Esophagus (tissue), 2 donors: ENCODE data around the gene P3H3. TPM values are rescaled to one million over a fixed set of nuclear protein-coding genes. Genes with fewer than 3 reads are reported as not detected.

Source experiments
- H3K27ac ChIP-seq, 2 donors: one replicate each; pipeline ENCODE4 v1.5.1; 2013; ENCODE audit warnings: low read depth in 2 of 2, mild to moderate bottlenecking in 2 of 2, inconsistent platforms in 1 of 2, low read length in 1 of 2, moderate library complexity in 1 of 2
- H3K27me3 ChIP-seq, 2 donors: one replicate each; pipeline ENCODE4 v1.6.1; 2013; ENCODE audit warnings: low read length in 2 of 2, control low read depth in 1 of 2, mild to moderate bottlenecking in 1 of 2; ENCODE audit not compliant: insufficient read depth in 2 of 2, control insufficient read depth in 1 of 2
- H3K36me3 ChIP-seq, 2 donors: one replicate each; pipeline ENCODE4 v1.6.1; 2013; ENCODE audit warnings: low read length in 1 of 2; ENCODE audit not compliant: control insufficient read depth in 2 of 2, insufficient read depth in 2 of 2
- H3K4me1 ChIP-seq, 2 donors: one replicate each; pipeline ENCODE4 v1.6.1; 2013; ENCODE audit warnings: low read length in 1 of 2; ENCODE audit not compliant: control insufficient read depth in 2 of 2, insufficient read depth in 2 of 2
- H3K4me3 ChIP-seq, 2 donors: one replicate each; pipeline ENCODE4 v1.5.1; 2013; ENCODE audit warnings: low read length in 2 of 2, mild to moderate bottlenecking in 2 of 2, low read depth in 1 of 2, moderate library complexity in 1 of 2
- H3K9me3 ChIP-seq, 2 donors: one replicate each; pipeline ENCODE4 v1.6.1; 2013; ENCODE audit warnings: mild to moderate bottlenecking in 2 of 2, low read depth in 1 of 2, low read length in 1 of 2, moderate library complexity in 1 of 2; ENCODE audit not compliant: control insufficient read depth in 2 of 2, insufficient read depth in 1 of 2
- WGBS, 2 donors: extraction: QIAGEN DNeasy Blood & Tissue Kit; methylation state at CpG; one replicate each; pipeline ENCODE4 v1.1.7; 2013; 5-methylcytosine and 5-hydroxymethylcytosine counted together
- polyA plus RNA-seq, 2 donors: library from polyadenylated mRNA; stranded (reverse); fragments of 200-250 nt; gene quantifications; one replicate each; pipeline ENCODE4 v1.2.3, GENCODE V29; 2013
- donor health status: healthy with polysubstance abuse.
- donor health status: Bipolar disorder and iron deficiency.

P3H3 gene
- polyA plus RNA-seq = 1 to 10 TPM; 3.4 to 3.9 TPM

DNA sequence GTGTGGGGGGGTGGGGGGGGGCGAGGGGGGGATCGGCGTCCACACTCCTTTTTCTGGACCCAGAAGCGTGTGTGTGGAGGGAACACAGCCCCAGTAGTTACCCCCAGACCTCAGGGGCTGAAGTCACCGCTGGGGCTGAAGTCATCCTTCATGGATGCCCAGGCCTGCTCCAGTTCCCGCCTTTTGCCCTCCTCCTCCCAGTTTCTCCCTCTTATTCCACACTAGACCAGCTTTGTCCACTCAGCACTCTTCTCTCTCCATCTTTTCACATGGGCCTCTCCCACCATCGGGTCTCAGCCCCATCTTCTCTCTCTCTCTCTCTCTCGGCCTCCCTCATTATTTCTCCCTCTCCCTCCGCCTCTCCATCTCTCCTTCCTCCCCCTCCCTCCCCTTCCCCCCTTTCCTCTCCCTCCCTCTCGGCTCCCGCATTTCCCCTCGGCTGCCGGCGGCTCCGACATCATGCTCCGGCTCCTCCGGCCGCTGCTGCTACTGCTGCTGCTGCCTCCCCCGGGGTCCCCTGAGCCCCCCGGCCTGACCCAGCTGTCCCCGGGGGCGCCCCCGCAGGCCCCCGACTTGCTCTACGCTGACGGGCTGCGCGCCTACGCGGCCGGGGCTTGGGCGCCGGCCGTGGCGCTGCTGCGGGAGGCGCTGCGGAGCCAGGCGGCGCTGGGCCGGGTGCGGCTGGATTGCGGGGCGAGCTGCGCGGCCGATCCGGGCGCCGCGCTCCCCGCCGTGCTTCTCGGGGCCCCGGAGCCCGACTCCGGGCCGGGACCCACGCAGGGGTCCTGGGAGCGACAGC is at the start of gene P3H3:
Gene P3H3 (plus strand): TSS at position 426 of the 799 bp plus-strand sequence. CDS start 34 bp downstream, at position 460.
- H3K4me1 ChIP-seq = peaks cover 0 to 9% of the 10 kb centered on the region in 2 donors
- H3K27ac ChIP-seq = peak within 1 kb of the TSS; percentile 42 to 70
- no peaks in the 10 kb centered on the region for H3K36me3 ChIP-seq
- peaks cover 0 to 2% of the 10 kb centered on the region in 2 donors for H3K27me3 ChIP-seq
- H3K9me3 ChIP-seq = peaks cover 0 to 5% of the 10 kb centered on the region in 2 donors
- peak within 1 kb of the TSS; percentile 56 to 70 for H3K4me3 ChIP-seq
- 0 to 1% methylated on average over 55 to 59 of the region's 60 CpGs for WGBS, 2 donors

DNA sequence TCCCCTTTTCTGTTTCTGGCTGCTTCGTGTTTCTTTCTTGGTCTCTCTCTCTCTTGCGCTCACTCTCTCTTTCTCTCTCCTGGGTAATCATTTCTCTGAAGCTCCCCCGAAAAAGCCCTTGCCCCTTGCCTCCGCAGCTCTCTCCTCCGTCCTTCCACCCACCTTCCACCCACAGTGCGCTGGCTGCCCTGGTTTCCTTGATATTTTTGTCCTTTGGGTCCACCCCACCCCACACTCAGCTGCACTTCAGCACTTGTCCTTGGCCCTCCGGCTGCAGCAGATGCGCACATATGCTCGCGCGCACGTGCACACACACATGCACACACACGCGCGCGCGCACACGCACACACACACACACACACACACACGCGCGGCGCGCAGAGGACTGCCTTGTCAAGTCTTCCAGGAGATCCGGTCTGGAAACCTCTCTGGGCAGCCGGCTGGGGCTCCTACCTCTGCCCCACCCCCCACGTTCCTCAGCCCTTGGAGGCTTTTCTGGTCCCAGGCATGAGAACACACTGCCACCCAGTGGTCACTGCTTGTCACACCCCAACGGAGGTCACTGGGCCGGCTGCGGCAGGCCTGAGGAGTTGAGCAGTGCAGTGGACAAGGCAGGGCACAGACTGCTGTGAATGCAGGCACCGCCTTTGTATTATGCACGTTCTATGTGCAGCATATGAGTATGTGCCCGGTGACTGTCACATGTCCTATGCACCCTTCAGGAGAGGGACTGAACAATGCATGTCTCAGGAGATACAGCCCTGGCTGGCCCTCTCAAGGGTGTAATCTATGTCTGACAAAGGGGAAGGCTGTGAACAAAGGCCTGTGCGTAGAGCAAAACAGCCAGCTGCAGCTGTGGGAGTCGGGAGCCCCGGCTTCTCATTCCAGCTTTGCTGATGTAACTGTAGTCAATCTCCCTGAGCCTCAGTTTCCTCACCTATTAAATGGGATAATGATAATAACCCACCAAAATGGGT is 49.3 kb upstream of the P3H3 start:
- Histone ChIP-seq H3K27ac (peak overlapping the region; percentile 52 to 64), H3K27me3 (no peaks in the 10 kb centered on the region), H3K36me3 (no peaks in the 10 kb centered on the region), H3K4me3 (peak overlapping the region; percentile 26), H3K4me1 (peaks cover 0 to 7% of the 10 kb centered on the region in 2 donors), H3K9me3 (no peaks in the 10 kb centered on the region)
- 3 to 4% methylated on average over 35 of the region's 35 CpGs for WGBS, 2 donors

DNA sequence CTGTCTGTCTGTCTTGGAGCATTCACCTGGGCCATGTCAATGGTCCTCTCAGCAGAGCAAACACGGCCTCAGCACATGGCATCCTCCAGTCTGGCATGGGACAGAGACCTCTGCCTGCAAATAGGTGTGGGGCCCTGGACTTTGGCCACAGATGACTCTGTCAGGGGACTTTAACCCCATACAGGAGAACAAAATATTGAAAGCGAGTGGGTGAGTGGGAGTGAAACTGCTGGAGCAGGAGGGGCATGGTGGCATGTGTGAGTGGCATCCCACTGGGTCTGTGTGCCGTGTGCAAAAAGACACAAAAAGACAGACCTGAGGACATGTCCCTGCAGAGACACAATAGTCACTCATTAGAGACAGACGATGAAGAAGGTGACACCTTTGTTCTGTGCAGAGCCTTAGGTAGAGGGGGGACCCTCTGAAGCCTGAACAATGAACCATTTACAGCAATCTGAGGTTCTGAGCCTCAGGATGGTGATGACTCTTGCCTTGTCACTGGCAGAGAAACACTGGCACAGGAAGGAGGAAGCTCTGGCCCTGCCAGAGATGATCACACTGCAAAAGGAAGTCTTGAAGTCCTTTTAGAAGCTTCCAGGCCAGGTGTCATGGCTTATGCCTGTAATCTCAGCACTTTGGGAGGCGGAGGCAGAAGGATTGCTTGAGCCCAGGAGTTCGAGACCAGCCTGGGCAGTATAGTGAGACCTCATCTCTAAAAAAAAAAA is 48.3 kb upstream of the P3H3 start:
- no peaks in the 10 kb centered on the region for H3K9me3 ChIP-seq
- H3K4me1 ChIP-seq = peaks cover 0 to 7% of the 10 kb centered on the region in 2 donors
- 77 to 79% methylated on average over 6 of the region's 6 CpGs for WGBS, 2 donors
- peak overlapping the region in 1 of 2 donors; percentile 24 for H3K27ac ChIP-seq
- H3K27me3 ChIP-seq = no peaks in the 10 kb centered on the region
- H3K4me3 ChIP-seq = no peak overlapping the region
- H3K36me3 ChIP-seq = no peaks in the 10 kb centered on the region

- Histone ChIP-seq H3K27me3 (no peaks in the 10 kb centered on the region), H3K4me3 (no peak overlapping the region), H3K4me1 (peaks cover 0 to 7% of the 10 kb centered on the region in 2 donors), H3K27ac (no peak overlapping the region), H3K9me3 (no peaks in the 10 kb centered on the region), H3K36me3 (no peaks in the 10 kb centered on the region)
- WGBS, 2 donors = 81% methylated on average over 6 of the region's 6 CpGs
These were observed 47.6 kb upstream of the P3H3 start for GRCh38 chr12:6780573-6780972.

DNA sequence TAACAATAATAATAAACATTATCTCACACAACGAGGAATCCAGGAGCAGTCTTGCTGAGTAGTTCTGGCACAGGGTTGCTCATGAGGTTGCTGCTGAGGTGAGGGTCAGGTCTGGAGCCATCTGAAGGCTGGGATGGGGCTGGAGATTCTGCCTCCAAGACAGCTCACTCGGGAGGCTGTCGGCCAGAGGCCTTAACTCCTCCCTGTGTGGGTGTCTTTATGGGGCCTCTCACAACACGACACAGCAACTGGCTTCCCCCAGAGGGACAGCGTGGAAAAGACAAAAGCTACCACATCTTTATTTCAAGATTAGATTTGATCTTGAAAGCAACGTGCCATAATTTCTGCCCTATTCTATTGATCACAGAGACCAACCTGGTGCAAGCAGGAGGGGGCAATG is 46.1 kb upstream of the P3H3 start:
- Histone ChIP-seq H3K4me1 (peaks cover 0 to 7% of the 10 kb centered on the region in 2 donors), H3K36me3 (no peaks in the 10 kb centered on the region), H3K4me3 (no peak overlapping the region), H3K27me3 (no peaks in the 10 kb centered on the region), H3K27ac (no peak overlapping the region), H3K9me3 (no peaks in the 10 kb centered on the region)
- WGBS, 2 donors = 79 to 81% methylated on average over 6 of the region's 6 CpGs

DNA sequence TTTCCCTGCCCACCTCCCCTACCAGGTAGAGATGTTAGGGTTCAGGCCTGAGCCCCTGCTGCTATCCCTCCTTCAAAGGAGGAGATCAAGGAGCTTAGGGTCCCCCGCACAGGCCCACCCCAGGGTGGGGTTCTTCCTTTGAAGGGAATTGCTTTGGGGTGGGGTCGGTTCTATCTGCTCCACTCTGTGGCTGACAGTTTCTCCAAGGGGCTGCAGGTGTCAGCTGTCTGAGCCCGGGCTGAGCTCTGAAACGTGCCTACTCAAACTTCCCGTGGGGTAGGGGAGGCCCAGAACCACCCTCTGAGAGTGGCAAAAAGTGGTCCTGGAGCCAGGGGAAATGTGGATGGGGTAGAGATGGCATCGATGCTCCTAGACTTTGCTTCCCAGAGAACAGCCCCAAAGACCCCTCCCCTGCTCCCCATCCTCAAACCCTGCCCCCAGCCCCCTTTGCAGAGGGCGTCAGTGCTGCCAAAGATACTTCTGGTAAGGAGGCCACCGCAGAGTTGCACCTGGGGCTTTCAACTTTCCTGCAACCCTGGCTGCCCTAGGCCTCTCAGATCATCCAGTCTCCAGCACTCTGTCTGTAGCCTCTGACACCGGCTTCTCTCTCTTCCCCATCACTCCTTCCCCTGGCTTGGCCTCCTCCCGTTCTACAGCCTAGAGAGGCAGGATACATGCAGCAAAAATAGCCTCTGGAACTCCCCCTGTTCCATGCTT is 45.2 kb upstream of the P3H3 start:
- 76 to 78% methylated on average over 10 of the region's 10 CpGs for WGBS, 2 donors
- Histone ChIP-seq H3K36me3 (no peaks in the 10 kb centered on the region), H3K27ac (no peak overlapping the region), H3K4me1 (peaks cover 0 to 3% of the 10 kb centered on the region in 2 donors), H3K9me3 (no peaks in the 10 kb centered on the region), H3K4me3 (no peak overlapping the region), H3K27me3 (no peaks in the 10 kb centered on the region)

DNA sequence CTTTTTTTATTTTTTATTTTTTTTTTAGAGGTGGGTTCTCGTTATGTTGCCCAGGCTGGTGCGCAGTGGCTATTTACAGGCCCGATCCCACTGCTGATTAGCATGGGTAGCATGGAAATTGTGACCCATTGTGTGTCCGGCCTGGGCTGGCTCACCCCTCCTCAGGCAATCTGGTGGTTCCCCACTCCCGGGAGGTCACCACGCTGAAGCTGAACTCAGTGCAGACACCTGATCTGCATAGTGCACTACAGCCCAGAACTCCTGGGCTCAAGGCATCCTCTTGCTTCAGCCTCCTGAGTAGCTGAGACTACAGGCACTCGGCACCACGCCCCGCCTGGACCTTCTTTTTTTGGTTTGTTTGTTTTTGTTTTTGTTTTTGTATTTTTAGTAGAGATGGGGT is 44.4 kb upstream of the P3H3 start:
- H3K36me3 ChIP-seq = no peaks in the 10 kb centered on the region
- no peak overlapping the region for H3K27ac ChIP-seq
- WGBS, 2 donors = 88% methylated on average over 9 of the region's 9 CpGs
- H3K27me3 ChIP-seq = no peaks in the 10 kb centered on the region
- H3K4me1 ChIP-seq = no peaks in the 10 kb centered on the region
- no peaks in the 10 kb centered on the region for H3K9me3 ChIP-seq
- no peak overlapping the region for H3K4me3 ChIP-seq

GRCh38 chr12:6784296-6784695 is 43.9 kb upstream of the P3H3 start:
- Histone ChIP-seq H3K4me1 (no peaks in the 10 kb centered on the region), H3K27ac (no peak overlapping the region), H3K9me3 (no peaks in the 10 kb centered on the region), H3K4me3 (no peak overlapping the region), H3K36me3 (no peaks in the 10 kb centered on the region), H3K27me3 (no peaks in the 10 kb centered on the region)
- WGBS, 2 donors = 64 to 68% methylated on average over 5 of the region's 5 CpGs
